Stimulated activated CD4-positive, alpha-beta T cell treated with anti-CD3 and anti-CD28 coated beads, Interleukin-12 subunit alpha, Interleukin-12 subunit beta, amount 100 ng/mL, for 4 hours (primary cell): ENCODE results near the gene SPATA32.
A peak's percentile ranks its signal among the peaks of the same experiment; 100 is the strongest.
"Not testable (repeated sequence)": the region's sequence is repeated elsewhere in the genome, so short reads cannot be mapped to it uniquely, and the experiment has no call there.

Experiments
- DNase-seq: peaks from one replicate; pipeline ENCODE4 v3.0.0-alpha.2; 2020

SPATA32 gene

GRCh38 chr17:45270828-45271418 lies 9.0 kb upstream of the SPATA32 start:
- peak; percentile 54 for DNase-seq

- DNase-seq: no peak
These were observed 8.0 kb upstream of the SPATA32 start for GRCh38 chr17:45269912-45270311.

- no peak for DNase-seq
These were observed 5.7 kb upstream of the SPATA32 start for GRCh38 chr17:45267436-45268055.

GRCh38 chr17:45266372-45266926 lies 4.6 kb upstream of the SPATA32 start:
- no peak for DNase-seq

- DNase-seq: no peak
These were observed 3.9 kb upstream of the SPATA32 start for GRCh38 chr17:45265821-45266220.

GRCh38 chr17:45264988-45265387 lies 3.1 kb upstream of the SPATA32 start:
- DNase-seq: no peak

- DNase-seq: no peak
These were observed 2.5 kb upstream of the SPATA32 start for GRCh38 chr17:45264430-45264829.

- DNase-seq: no peak
These were observed 1.6 kb upstream of the SPATA32 start for GRCh38 chr17:45263477-45263860.

- DNase-seq: no peak
These were observed 902 bp upstream of the SPATA32 start for GRCh38 chr17:45262516-45263476.

GRCh38 chr17:45260204-45260783 lies 1.6 kb downstream of the SPATA32 start:
- DNase-seq: no peak

- no peak for DNase-seq
These were observed 2.9 kb downstream of the SPATA32 start for GRCh38 chr17:45258981-45259380.

- DNase-seq: no peak
These were observed 4.8 kb downstream of the SPATA32 start for GRCh38 chr17:45257115-45257514.

GRCh38 chr17:45256114-45256966 lies 5.6 kb downstream of the SPATA32 start:
- no peak for DNase-seq

GRCh38 chr17:45255358-45255757 lies 6.5 kb downstream of the SPATA32 start:
- no peak for DNase-seq

- no peak for DNase-seq
These were observed 8.0 kb downstream of the SPATA32 start for GRCh38 chr17:45253879-45254278.

- DNase-seq: not testable (repeated sequence)
These were observed 8.7 kb downstream of the SPATA32 start for GRCh38 chr17:45253237-45253636.

GRCh38 chr17:45251931-45252330 lies 10.0 kb downstream of the SPATA32 start:
- no peak for DNase-seq

GRCh38 chr17:45248132-45248957 lies 13.5 kb downstream of the SPATA32 start:
- DNase-seq: peak; percentile 70

GRCh38 chr17:45247429-45248131 lies 14.3 kb downstream of the SPATA32 start:
- DNase-seq: peak; percentile 98

GRCh38 chr17:45246861-45247428 lies 14.9 kb downstream of the SPATA32 start:
- DNase-seq: no peak
